Breast epithelium (tissue), 3 donors: Measurements from ENCODE around the gene EBF3.

ENCODE experiments used
- CTCF ChIP-seq, 3 donors: fragments of 450-650 bp; IDR thresholded peaks; one replicate each; pipeline ENCODE4 v1.5.1; 2016 to 2017; ENCODE audit warnings: antibody characterized with exemption in 3 of 3, mild to moderate bottlenecking in 3 of 3, moderate library complexity in 3 of 3
- POLR2AphosphoS5 ChIP-seq, 3 donors: sonication (generic); formaldehyde crosslinking; IDR thresholded peaks; one replicate each; pipeline ENCODE4 v1.6.1; 2017; ENCODE audit warnings: antibody characterized with exemption in 3 of 3

- no peak for TF ChIP-seq CTCF (IDR thresholded peaks at IDR 0.05)
- no peak for TF ChIP-seq POLR2AphosphoS5 (IDR thresholded peaks at IDR 0.05)
Observed at GRCh38 chr10:129848696-129849451, 115.2 kb downstream of the EBF3 start.
